ENCODE measurements around the gene IFT20.
"Not testable (repeated sequence)": the region's sequence is repeated elsewhere in the genome, so short reads cannot be mapped to it uniquely, and the experiment has no call there.

IFT20 gene

GRCh38 chr17:28306954-28307401 lies 28.3 kb downstream of the IFT20 start:
- no peak for DNase-seq

GRCh38 chr17:28298449-28298848 lies 36.8 kb downstream of the IFT20 start:
- no peak for DNase-seq

- no peak for DNase-seq
Measured at GRCh38 chr17:28295677-28296578, 39.3 kb downstream of the IFT20 start.

GRCh38 chr17:28293994-28294393 lies 41.3 kb downstream of the IFT20 start:
- DNase-seq = no peak

- not testable (repeated sequence) for DNase-seq
Measured at GRCh38 chr17:28292878-28293277, 42.4 kb downstream of the IFT20 start.

- no peak for DNase-seq
Measured at GRCh38 chr17:28291780-28292330, 43.4 kb downstream of the IFT20 start.

GRCh38 chr17:28290703-28291102 lies 44.6 kb downstream of the IFT20 start:
- DNase-seq = no peak

GRCh38 chr17:28285965-28286364 lies 49.3 kb downstream of the IFT20 start:
- no peak for DNase-seq

- no peak for DNase-seq
Measured at GRCh38 chr17:28282596-28282995, 52.7 kb downstream of the IFT20 start.

GRCh38 chr17:28280826-28281225 lies 54.4 kb downstream of the IFT20 start:
- DNase-seq = no peak

GRCh38 chr17:28279411-28279810 lies 55.9 kb downstream of the IFT20 start:
- DNase-seq = no peak
